ENCODE results near the gene SPC25. TPM values are rescaled to one million over a fixed set of nuclear protein-coding genes. Genes with fewer than 3 reads are reported as not detected.

The SPC25 gene
- total RNA-seq, 1 donor from 2014 or later = 5.6 TPM

- Mint-ChIP-seq H3K4me1 (ENCODE audit: unreplicated experiment) (peaks cover 18% of the 10 kb centered on the region), H3K36me3 (ENCODE audit: unreplicated experiment) (no peaks in the 10 kb centered on the region), H3K4me3 (ENCODE audit: unreplicated experiment) (no peak overlapping the region), H3K27me3 (ENCODE audit: unreplicated experiment) (peaks cover 52% of the 10 kb centered on the region), H3K27ac (ENCODE audit: unreplicated experiment) (no peak overlapping the region), H3K9me3 (ENCODE audit: unreplicated experiment) (no peaks in the 10 kb centered on the region)
- no peak for DNase-seq (ENCODE audit: extremely low spot score, unreplicated experiment)
- no peak for TF ChIP-seq CTCF (IDR thresholded peaks at IDR 0.05)
Measured at GRCh38 chr2:168910330-168910729, 20.1 kb upstream of the SPC25 start.

DNA sequence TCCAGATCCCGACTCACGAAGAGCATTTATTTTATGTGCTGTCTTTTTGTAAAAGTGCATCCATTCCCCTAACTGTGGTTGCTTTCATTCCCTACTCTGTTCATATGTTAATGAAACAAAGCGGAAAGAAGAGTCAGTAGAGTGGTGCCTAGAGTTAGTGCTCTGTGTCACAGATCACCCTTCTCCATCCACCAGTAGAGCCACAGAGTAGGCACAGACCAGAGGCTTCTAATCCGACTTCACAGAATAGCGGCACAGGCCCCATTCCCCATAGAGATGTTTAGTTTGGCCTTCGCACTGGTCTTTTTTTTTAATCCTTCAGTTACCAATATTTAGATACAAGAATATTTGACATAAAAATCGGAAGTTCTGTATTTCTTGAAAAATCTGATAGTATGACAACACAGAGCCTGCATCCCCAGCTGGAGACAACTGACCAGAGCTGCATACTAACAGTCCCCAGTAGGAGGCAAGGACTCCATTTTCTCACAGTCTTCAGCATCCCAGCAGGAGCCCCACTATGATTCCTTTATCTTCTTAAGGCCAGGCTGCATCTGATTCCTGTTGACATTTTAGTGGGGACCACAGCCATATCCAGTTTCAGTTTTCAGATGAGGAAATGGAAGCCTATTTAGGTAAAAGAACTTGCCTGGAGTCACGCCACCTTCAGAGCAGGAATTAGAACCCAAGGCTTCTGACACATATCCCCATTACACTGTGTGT lies 17.9 kb upstream of the SPC25 start:
- Mint-ChIP-seq H3K4me1 (ENCODE audit: unreplicated experiment) (peaks cover 15% of the 10 kb centered on the region), H3K27ac (ENCODE audit: unreplicated experiment) (no peak overlapping the region), H3K9me3 (ENCODE audit: unreplicated experiment) (no peaks in the 10 kb centered on the region), H3K4me3 (ENCODE audit: unreplicated experiment) (no peak overlapping the region), H3K27me3 (ENCODE audit: unreplicated experiment) (peaks cover 54% of the 10 kb centered on the region), H3K36me3 (ENCODE audit: unreplicated experiment) (no peaks in the 10 kb centered on the region)
- DNase-seq (ENCODE audit: extremely low spot score, unreplicated experiment) = no peak
- no peak for TF ChIP-seq CTCF (IDR thresholded peaks at IDR 0.05)

DNA sequence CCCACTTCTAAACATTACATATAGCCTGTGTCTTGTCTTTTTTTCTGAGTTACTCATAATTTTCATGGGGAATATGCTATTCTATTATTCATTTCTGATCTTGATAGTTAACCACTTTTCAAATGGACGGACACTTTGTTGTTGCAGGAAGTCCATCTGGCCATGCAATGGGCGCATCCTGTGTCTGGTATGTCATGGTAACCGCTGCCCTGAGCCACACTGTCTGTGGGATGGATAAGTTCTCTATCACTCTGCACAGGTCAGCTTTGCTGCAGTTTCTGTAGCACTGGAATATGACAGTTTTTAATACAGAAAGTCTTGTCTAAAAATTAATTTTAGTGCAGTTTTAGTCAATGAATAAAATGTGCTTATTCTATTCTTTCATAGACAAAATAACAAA lies 14.1 kb upstream of the SPC25 start:
- peaks cover 58% of the 10 kb centered on the region for H3K27me3 Mint-ChIP-seq (ENCODE audit: unreplicated experiment)
- H3K27ac Mint-ChIP-seq (ENCODE audit: unreplicated experiment) = no peak overlapping the region
- H3K36me3 Mint-ChIP-seq (ENCODE audit: unreplicated experiment) = no peaks in the 10 kb centered on the region
- no peaks in the 10 kb centered on the region for H3K9me3 Mint-ChIP-seq (ENCODE audit: unreplicated experiment)
- no peak for TF ChIP-seq CTCF (IDR thresholded peaks at IDR 0.05)
- no peaks in the 10 kb centered on the region for H3K4me1 Mint-ChIP-seq (ENCODE audit: unreplicated experiment)
- no peak overlapping the region for H3K4me3 Mint-ChIP-seq (ENCODE audit: unreplicated experiment)
- DNase-seq (ENCODE audit: extremely low spot score, unreplicated experiment) = no peak

DNA sequence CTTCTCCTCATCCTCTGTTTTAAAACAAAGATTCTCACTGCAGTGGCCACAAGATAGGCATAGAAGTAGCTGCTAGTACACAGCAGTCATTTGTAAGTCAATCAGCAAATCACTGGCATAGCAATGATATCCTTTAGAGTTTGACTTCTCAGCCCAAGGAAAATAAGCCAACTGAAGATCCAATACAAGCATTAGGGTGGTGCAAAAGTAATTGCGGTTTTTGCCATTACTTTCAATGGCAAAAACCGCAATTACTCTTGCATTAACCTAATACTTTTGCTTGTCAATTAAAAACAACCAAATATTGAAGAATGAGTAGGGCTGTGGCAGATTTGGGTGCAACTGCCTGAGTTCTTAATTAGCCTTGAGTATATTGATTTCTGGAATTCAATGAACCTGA lies 13.7 kb upstream of the SPC25 start:
- no peaks in the 10 kb centered on the region for H3K4me1 Mint-ChIP-seq (ENCODE audit: unreplicated experiment)
- no peaks in the 10 kb centered on the region for H3K9me3 Mint-ChIP-seq (ENCODE audit: unreplicated experiment)
- no peak overlapping the region for H3K27ac Mint-ChIP-seq (ENCODE audit: unreplicated experiment)
- H3K4me3 Mint-ChIP-seq (ENCODE audit: unreplicated experiment) = no peak overlapping the region
- TF ChIP-seq CTCF (IDR thresholded peaks at IDR 0.05) = no peak
- no peaks in the 10 kb centered on the region for H3K36me3 Mint-ChIP-seq (ENCODE audit: unreplicated experiment)
- peaks cover 62% of the 10 kb centered on the region for H3K27me3 Mint-ChIP-seq (ENCODE audit: unreplicated experiment)
- no peak for DNase-seq (ENCODE audit: extremely low spot score, unreplicated experiment)

- no peak within 1 kb of the TSS for H3K4me3 Mint-ChIP-seq (ENCODE audit: unreplicated experiment)
- no peak for DNase-seq (ENCODE audit: extremely low spot score, unreplicated experiment)
- H3K9me3 Mint-ChIP-seq (ENCODE audit: unreplicated experiment) = no peaks in the 10 kb centered on the region
- H3K27ac Mint-ChIP-seq (ENCODE audit: unreplicated experiment) = no peak within 1 kb of the TSS
- H3K36me3 Mint-ChIP-seq (ENCODE audit: unreplicated experiment) = no peaks in the 10 kb centered on the region
- H3K27me3 Mint-ChIP-seq (ENCODE audit: unreplicated experiment) = peaks cover 51% of the 10 kb centered on the region
- TF ChIP-seq CTCF (IDR thresholded peaks at IDR 0.05) = no peak
- no peaks in the 10 kb centered on the region for H3K4me1 Mint-ChIP-seq (ENCODE audit: unreplicated experiment)
Measured at GRCh38 chr2:168901003-168901402, 10.8 kb upstream of the SPC25 start, which contains the start of gene G6PC2. Gene G6PC2, plus strand, starts transcription at chr2:168901291. Its CDS starts 41 bp downstream, at chr2:168901332.

Data from osteocyte (in vitro differentiated cells).